ENCODE measurements around the gene TNS2. TPM values are rescaled to one million over a fixed set of nuclear protein-coding genes. Genes with fewer than 3 reads are reported as not detected.

TNS2 gene
- total and polyA plus RNA-seq, 4 donors: 56.7 to 182 (median 105) TPM

GRCh38 chr12:53060064-53060720 is 10.3 kb downstream of the TNS2 start:
- Histone ChIP-seq H3K36me3 (ENCODE audit: control insufficient read depth in 4 of 4, insufficient read depth in 4 of 4, low read length in 4 of 4) (peaks cover 0 to 78% (median 62%) of the 10 kb centered on the region in 4 donors), H3K4me3 (no peak overlapping the region), H3K27ac (ENCODE audit: low read depth in 1 of 2, low read length in 1 of 2) (peak overlapping the region in 1 of 2 donors; percentile 43), H3K9me3 (ENCODE audit: control insufficient read depth in 4 of 4, insufficient read depth in 3 of 4, low read length in 3 of 4) (no peaks in the 10 kb centered on the region), H3K9ac (ENCODE audit: insufficient read depth in 1 of 2, low read length in 2 of 2) (no peak overlapping the region), H3K4me1 (ENCODE audit: control insufficient read depth in 5 of 5, insufficient read depth in 5 of 5, low read length in 5 of 5) (peaks cover 0 to 20% (median 11%) of the 10 kb centered on the region in 5 donors), H3K27me3 (ENCODE audit: control insufficient read depth in 3 of 3, insufficient read depth in 3 of 3, low read length in 2 of 3) (no peaks in the 10 kb centered on the region)
- DNase-seq: no peak
- no peak for ATAC-seq (ENCODE audit: insufficient read depth, low FRiP score)
- WGBS, 2 donors: 86 to 88% methylated on average over 17 of the region's 17 CpGs
- no peak for TF ChIP-seq CTCF (IDR thresholded peaks at IDR 0.05; ENCODE audit: control extremely low read depth, extremely low read depth)

- H3K4me1 ChIP-seq (ENCODE audit: control insufficient read depth in 5 of 5, insufficient read depth in 5 of 5, low read length in 5 of 5): peaks cover 0 to 20% (median 11%) of the 10 kb centered on the region in 5 donors
- no peaks in the 10 kb centered on the region for H3K27me3 ChIP-seq (ENCODE audit: control insufficient read depth in 3 of 3, insufficient read depth in 3 of 3, low read length in 2 of 3)
- ATAC-seq (ENCODE audit: insufficient read depth, low FRiP score) (no peak), DNase-seq (no peak)
- peak overlapping the region in 1 of 2 donors; percentile 43 for H3K27ac ChIP-seq (ENCODE audit: low read depth in 1 of 2, low read length in 1 of 2)
- 55 to 65% methylated on average over 18 of the region's 18 CpGs for WGBS, 2 donors
- no peak overlapping the region for H3K9ac ChIP-seq (ENCODE audit: insufficient read depth in 1 of 2, low read length in 2 of 2)
- H3K4me3 ChIP-seq: no peak overlapping the region
- H3K9me3 ChIP-seq (ENCODE audit: control insufficient read depth in 4 of 4, insufficient read depth in 3 of 4, low read length in 3 of 4): no peaks in the 10 kb centered on the region
- no peak for TF ChIP-seq CTCF (IDR thresholded peaks at IDR 0.05; ENCODE audit: control extremely low read depth, extremely low read depth)
- H3K36me3 ChIP-seq (ENCODE audit: control insufficient read depth in 4 of 4, insufficient read depth in 4 of 4, low read length in 4 of 4): peaks cover 0 to 78% (median 59%) of the 10 kb centered on the region in 4 donors
Measured at GRCh38 chr12:53060721-53061276, 10.9 kb downstream of the TNS2 start.

DNA sequence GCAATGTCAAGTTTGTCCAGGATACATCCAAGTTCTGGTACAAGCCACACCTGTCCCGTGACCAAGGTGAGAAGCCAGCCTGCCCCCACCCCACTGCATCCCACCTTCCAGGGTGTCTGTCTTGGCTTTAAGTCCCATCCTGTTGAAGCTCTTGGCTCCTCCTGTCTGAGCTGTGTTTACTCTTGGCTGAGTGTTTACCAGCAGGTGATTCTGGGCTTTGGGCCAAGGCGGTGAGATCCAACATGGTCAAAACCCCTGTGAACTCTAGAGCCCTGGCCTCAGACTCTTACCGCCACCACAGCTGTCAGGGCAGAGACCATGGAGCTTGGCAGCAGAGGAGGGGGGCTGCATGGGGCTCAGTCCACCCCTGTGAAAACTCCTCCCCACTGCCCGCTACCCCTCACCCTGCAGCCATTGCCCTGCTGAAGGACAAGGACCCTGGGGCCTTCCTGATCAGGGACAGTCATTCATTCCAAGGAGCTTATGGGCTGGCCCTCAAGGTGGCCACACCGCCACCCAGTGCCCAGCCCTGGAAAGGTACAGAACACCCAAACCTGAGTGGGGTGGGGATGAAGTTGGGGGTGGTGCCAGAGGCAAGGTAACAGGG is 11.6 kb downstream of the TNS2 start:
- DNase-seq: peak in 2 of 3 donors; percentile 56 to 63
- Histone ChIP-seq H3K36me3 (ENCODE audit: control insufficient read depth in 4 of 4, insufficient read depth in 4 of 4, low read length in 4 of 4) (peaks cover 0 to 80% (median 55%) of the 10 kb centered on the region in 4 donors), H3K27ac (ENCODE audit: low read depth in 1 of 2, low read length in 1 of 2) (peak overlapping the region in 1 of 2 donors; percentile 43)

More for the DNA sequence above, 11.6 kb downstream of the TNS2 start:
- TF ChIP-seq CTCF (IDR thresholded peaks at IDR 0.05; ENCODE audit: control extremely low read depth, extremely low read depth): no peak
- H3K4me1 ChIP-seq (ENCODE audit: control insufficient read depth in 5 of 5, insufficient read depth in 5 of 5, low read length in 5 of 5): peaks cover 0 to 25% (median 11%) of the 10 kb centered on the region in 5 donors
- H3K9me3 ChIP-seq (ENCODE audit: control insufficient read depth in 4 of 4, insufficient read depth in 3 of 4, low read length in 3 of 4): no peaks in the 10 kb centered on the region
- 66 to 77% methylated on average over 5 of the region's 5 CpGs for WGBS, 2 donors
- no peak overlapping the region for H3K4me3 ChIP-seq
- no peaks in the 10 kb centered on the region for H3K27me3 ChIP-seq (ENCODE audit: control insufficient read depth in 3 of 3, insufficient read depth in 3 of 3, low read length in 2 of 3)
- peak overlapping the region in 1 of 2 donors; percentile 4 for H3K9ac ChIP-seq (ENCODE audit: insufficient read depth in 1 of 2, low read length in 2 of 2)
- peak; percentile 8 for ATAC-seq (ENCODE audit: insufficient read depth, low FRiP score)
